GM13977 (cell line): ENCODE data around the gene CORO2B.
A peak's percentile ranks its signal among the peaks of the same experiment; 100 is the strongest.
"Not testable (repeated sequence)": the region's sequence is repeated elsewhere in the genome, so short reads cannot be mapped to it uniquely, and the experiment has no call there.

Experiments used
- DNase-seq: peaks from one replicate; pipeline ENCODE4 v3.0.0; 2012; ENCODE audit warnings: low spot score
- CTCF ChIP-seq: IDR thresholded peaks from 2 replicates; pipeline ENCODE4 v1.5.1; 2012; ENCODE audit warnings: mild to moderate bottlenecking, control low read depth; ENCODE audit not compliant: insufficient read depth; ENCODE audit errors: extremely low read depth, missing control alignments
- in situ Hi-C: fragments of 300-500 bp; cut with MboI; formaldehyde crosslinking; loops from one replicate; pipeline ENCODE4 v1.12.0; 2022; ENCODE audit warnings: low sequenced_read_pairs, low pct_unique_long_range_greater_than_20kb, mixed read lengths, inconsistent platforms; ENCODE audit not compliant: unreplicated experiment

Gene CORO2B

GRCh38 chr15:68644996-68645395 lies 66.2 kb downstream of the CORO2B start:
- in situ Hi-C loops: no loop called here
- no peak for DNase-seq
- no peak for TF ChIP-seq CTCF

GRCh38 chr15:68646156-68646555 lies 67.4 kb downstream of the CORO2B start:
- in situ Hi-C loops: no loop called here
- no peak for DNase-seq

GRCh38 chr15:68646696-68647095 lies 67.9 kb downstream of the CORO2B start:
- no peak for TF ChIP-seq CTCF
- in situ Hi-C loops: no loop called here
- no peak for DNase-seq

More at GRCh38 chr15:68646156-68646555, 67.4 kb downstream of the CORO2B start:
- TF ChIP-seq CTCF: no peak

- in situ Hi-C loops, DNase-seq: not testable (repeated sequence)
Measured at GRCh38 chr15:68647361-68647760, 68.6 kb downstream of the CORO2B start.

GRCh38 chr15:68650901-68651709 lies 72.3 kb downstream of the CORO2B start:
- in situ Hi-C loops: loop anchor here (25.0 kb wide), 2 partner anchors 89 to 339 kb away; no protein-coding TSS in a partner anchor
- DNase-seq: peak; percentile 71
- TF ChIP-seq CTCF: peak; percentile 82

GRCh38 chr15:68651916-68652525 lies 73.2 kb downstream of the CORO2B start:
- in situ Hi-C loops: loop anchor here (25.0 kb wide), 2 partner anchors 90 to 340 kb away; no protein-coding TSS in a partner anchor
- no peak for DNase-seq

More at GRCh38 chr15:68651916-68652525, 73.2 kb downstream of the CORO2B start:
- no peak for TF ChIP-seq CTCF
